Activated T-helper 2 cell treated with anti-CD3 and anti-CD28 coated beads, Interferon-gamma antibody, Interleukin-2, Interleukin-4, amounts not matched to agents 10 μg/mL and 5 μg/mL and 100 μg/mL, durations not matched to agents 14 hours and 24 hours and 36 hours (primary cell): Measurements from ENCODE around the gene SUSD4. TPM values are rescaled to one million over a fixed set of nuclear protein-coding genes. Genes with fewer than 3 reads are reported as not detected.
"Not testable (repeated sequence)": the region's sequence is repeated elsewhere in the genome, so short reads cannot be mapped to it uniquely, and the experiment has no call there.

Source experiments
- DNase-seq: peaks from one replicate; pipeline ENCODE4 v3.0.0; 2021; ENCODE audit warnings: low spot score
- H3K27ac Mint-ChIP-seq: one replicate; pipeline ENCODE4 v1.8.0; 2021; ENCODE audit warnings: mixed read lengths
- H3K27me3 Mint-ChIP-seq: one replicate; pipeline ENCODE4 v1.8.0; 2021; ENCODE audit warnings: low read depth, mixed read lengths
- H3K36me3 Mint-ChIP-seq: one replicate; pipeline ENCODE4 v1.8.0; 2021; ENCODE audit warnings: low read depth, mixed read lengths
- H3K4me1 Mint-ChIP-seq: one replicate; pipeline ENCODE4 v1.8.0; 2021; ENCODE audit warnings: low read depth, mixed read lengths
- H3K4me3 Mint-ChIP-seq: one replicate; pipeline ENCODE4 v1.8.0; 2021; ENCODE audit warnings: low read depth, mild to moderate bottlenecking, moderate library complexity, mixed read lengths
- H3K9me3 Mint-ChIP-seq: one replicate; pipeline ENCODE4 v1.8.0; 2021; ENCODE audit warnings: mixed read lengths
- intact Hi-C: fragments of 100-400 bp; cut with micrococcal nuclease; formaldehyde crosslinking; loops from one replicate; pipeline ENCODE4 v1.15.1; 2023
- total RNA-seq: library from RNA; stranded (reverse); gene quantifications from 2 replicates; pipeline ENCODE4 v1.2.3, GENCODE V29; 2022

SUSD4 gene
- total RNA-seq, 1 donor from 2014 or later = 0.18 TPM

DNA sequence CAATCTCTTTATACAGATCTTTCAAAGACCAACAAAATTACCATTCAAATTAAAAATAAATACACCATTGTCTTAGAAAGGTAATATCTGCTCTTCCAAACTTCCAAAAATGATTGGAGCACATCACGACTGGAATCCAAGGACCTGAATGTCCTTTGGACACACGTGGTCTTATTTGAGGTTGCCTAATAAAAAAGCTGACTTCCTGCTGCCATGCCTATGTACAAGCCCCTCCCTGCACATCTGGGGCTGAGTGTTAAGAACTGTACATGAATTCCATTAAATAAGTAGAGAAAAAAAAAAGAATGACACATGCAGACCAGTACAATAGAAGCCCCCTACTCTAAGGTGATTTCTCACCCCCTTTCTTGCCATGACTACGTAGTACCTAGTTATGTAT is 73.6 kb downstream of the SUSD4 start:
- no peak overlapping the region for H3K27ac Mint-ChIP-seq
- no peaks in the 10 kb centered on the region for H3K4me1 Mint-ChIP-seq
- no peaks in the 10 kb centered on the region for H3K27me3 Mint-ChIP-seq
- H3K4me3 Mint-ChIP-seq = no peak overlapping the region
- DNase-seq = no peak
- intact Hi-C loops = no loop called here
- H3K36me3 Mint-ChIP-seq = no peaks in the 10 kb centered on the region
- peaks cover 2% of the 10 kb centered on the region for H3K9me3 Mint-ChIP-seq

GRCh38 chr1:223289621-223290020 is 74.4 kb downstream of the SUSD4 start:
- intact Hi-C loops = no loop called here
- no peak overlapping the region for H3K4me3 Mint-ChIP-seq
- no peaks in the 10 kb centered on the region for H3K4me1 Mint-ChIP-seq
- H3K27ac Mint-ChIP-seq = no peak overlapping the region
- H3K27me3 Mint-ChIP-seq = no peaks in the 10 kb centered on the region
- DNase-seq = no peak
- peaks cover 7% of the 10 kb centered on the region for H3K9me3 Mint-ChIP-seq
- H3K36me3 Mint-ChIP-seq = no peaks in the 10 kb centered on the region

DNA sequence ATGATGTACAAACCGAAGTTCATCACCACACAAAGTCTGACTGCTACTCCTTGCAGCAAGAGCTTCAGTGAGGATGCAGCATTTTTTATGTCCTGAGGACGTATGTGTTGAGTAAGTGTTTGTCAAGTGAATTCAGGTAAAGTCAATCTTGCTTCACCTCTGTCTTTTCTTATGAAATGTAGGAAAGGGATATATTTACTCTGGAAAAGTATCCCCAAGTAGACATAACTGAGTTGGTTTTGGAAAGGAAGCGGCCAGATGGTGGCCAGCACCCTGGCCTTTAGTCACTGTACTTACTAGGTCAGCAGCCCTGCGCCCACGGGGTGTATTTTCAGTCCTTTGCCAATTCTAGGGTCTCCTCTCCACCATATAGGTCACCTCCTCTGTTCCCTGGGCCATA is 75.2 kb downstream of the SUSD4 start:
- Mint-ChIP-seq H3K4me1 (no peaks in the 10 kb centered on the region), H3K9me3 (peaks cover 12% of the 10 kb centered on the region), H3K4me3 (no peak overlapping the region), H3K36me3 (no peaks in the 10 kb centered on the region), H3K27me3 (no peaks in the 10 kb centered on the region), H3K27ac (no peak overlapping the region)
- intact Hi-C loops = no loop called here
- no peak for DNase-seq

- Mint-ChIP-seq H3K27me3 (peaks cover 7% of the 10 kb centered on the region), H3K36me3 (no peaks in the 10 kb centered on the region), H3K4me1 (no peaks in the 10 kb centered on the region), H3K9me3 (peaks cover 12% of the 10 kb centered on the region), H3K27ac (no peak overlapping the region), H3K4me3 (no peak overlapping the region)
- no peak for DNase-seq
- intact Hi-C loops = no loop called here
These were observed 78.5 kb downstream of the SUSD4 start for GRCh38 chr1:223285452-223285851.

GRCh38 chr1:223283697-223284096 is 80.3 kb downstream of the SUSD4 start:
- H3K27ac Mint-ChIP-seq, H3K27me3 Mint-ChIP-seq, H3K4me3 Mint-ChIP-seq, H3K4me1 Mint-ChIP-seq, DNase-seq, H3K36me3 Mint-ChIP-seq, intact Hi-C loops: not testable (repeated sequence)
- peaks cover 12% of the 10 kb centered on the region for H3K9me3 Mint-ChIP-seq

- H3K9me3 Mint-ChIP-seq, H3K36me3 Mint-ChIP-seq, DNase-seq, intact Hi-C loops, H3K4me3 Mint-ChIP-seq, H3K27me3 Mint-ChIP-seq, H3K4me1 Mint-ChIP-seq, H3K27ac Mint-ChIP-seq: not testable (repeated sequence)
These were observed 85.7 kb downstream of the SUSD4 start for GRCh38 chr1:223278311-223278710.

DNA sequence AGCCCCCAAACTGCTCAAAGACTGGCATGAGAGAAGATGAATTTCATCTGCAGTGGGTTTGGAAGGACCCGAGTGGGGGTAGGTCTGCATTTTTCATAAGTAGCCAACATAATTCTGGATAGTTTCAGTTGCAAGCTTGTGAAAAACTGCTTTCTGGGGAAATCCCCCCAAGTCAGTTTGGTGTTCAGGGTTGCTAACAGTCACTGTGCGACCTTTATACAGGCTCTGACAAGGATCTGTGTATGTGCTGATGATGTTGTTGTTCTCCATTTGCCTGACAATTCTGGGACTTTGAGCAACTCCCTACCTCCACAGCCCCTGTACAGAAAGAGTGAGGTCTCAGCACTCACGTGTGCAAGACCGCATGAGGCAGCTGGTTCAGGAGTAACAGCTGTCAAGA is 87.9 kb downstream of the SUSD4 start:
- Mint-ChIP-seq H3K4me1 (peaks cover 3% of the 10 kb centered on the region), H3K27me3 (peaks cover 4% of the 10 kb centered on the region)

GRCh38 chr1:223273511-223273910 is 90.5 kb downstream of the SUSD4 start:
- Mint-ChIP-seq H3K9me3 (no peaks in the 10 kb centered on the region), H3K4me1 (peaks cover 3% of the 10 kb centered on the region), H3K4me3 (no peak overlapping the region), H3K36me3 (no peaks in the 10 kb centered on the region), H3K27me3 (no peaks in the 10 kb centered on the region), H3K27ac (no peak overlapping the region)
- intact Hi-C loops = no loop called here
- DNase-seq = no peak

More for the DNA sequence above, 87.9 kb downstream of the SUSD4 start:
- Mint-ChIP-seq H3K36me3 (no peaks in the 10 kb centered on the region), H3K27ac (no peak overlapping the region), H3K4me3 (no peak overlapping the region), H3K9me3 (no peaks in the 10 kb centered on the region)
- intact Hi-C loops = no loop called here
- no peak for DNase-seq

DNA sequence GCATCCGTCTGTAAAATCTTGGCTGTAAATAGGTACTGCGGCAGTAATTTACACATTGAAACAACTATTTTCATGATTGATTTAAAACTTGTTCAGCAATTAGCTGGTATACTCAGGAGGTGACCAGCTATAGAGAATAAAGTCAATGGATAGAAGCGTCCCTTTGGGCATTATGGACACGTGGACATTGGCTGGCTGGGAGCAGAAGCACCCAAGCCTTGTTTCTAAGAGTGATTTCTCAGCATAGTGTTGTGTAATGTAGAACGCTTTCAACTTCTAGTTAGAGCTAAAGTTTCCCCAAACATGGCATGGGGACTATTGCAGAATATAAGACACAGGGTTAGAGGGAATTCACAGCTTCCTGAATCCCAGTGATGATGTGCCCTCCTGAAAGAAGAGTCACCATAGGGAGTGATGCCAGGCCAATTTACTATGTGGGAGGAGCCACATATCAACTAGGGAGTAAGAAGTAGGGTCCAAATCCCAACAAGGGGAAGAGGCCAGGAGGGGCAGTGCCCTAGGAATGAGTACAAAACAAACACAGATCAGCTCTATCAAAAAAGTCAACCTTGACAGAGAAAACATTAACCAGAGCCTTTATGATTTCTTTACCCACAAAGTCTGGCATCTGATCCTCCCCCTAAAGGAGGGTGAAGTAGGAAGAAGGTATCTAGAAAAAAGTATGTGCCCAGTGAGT is 92.7 kb downstream of the SUSD4 start:
- Mint-ChIP-seq H3K9me3 (no peaks in the 10 kb centered on the region), H3K4me3 (no peak overlapping the region), H3K4me1 (peaks cover 3% of the 10 kb centered on the region), H3K36me3 (no peaks in the 10 kb centered on the region), H3K27ac (no peak overlapping the region), H3K27me3 (no peaks in the 10 kb centered on the region)
- no peak for DNase-seq
- intact Hi-C loops = no loop called here

GRCh38 chr1:223270155-223270554 is 93.8 kb downstream of the SUSD4 start:
- intact Hi-C loops = no loop called here
- Mint-ChIP-seq H3K27ac (no peak overlapping the region), H3K27me3 (no peaks in the 10 kb centered on the region), H3K9me3 (no peaks in the 10 kb centered on the region), H3K4me3 (no peak overlapping the region), H3K4me1 (peaks cover 2% of the 10 kb centered on the region), H3K36me3 (no peaks in the 10 kb centered on the region)
- DNase-seq = no peak

DNA sequence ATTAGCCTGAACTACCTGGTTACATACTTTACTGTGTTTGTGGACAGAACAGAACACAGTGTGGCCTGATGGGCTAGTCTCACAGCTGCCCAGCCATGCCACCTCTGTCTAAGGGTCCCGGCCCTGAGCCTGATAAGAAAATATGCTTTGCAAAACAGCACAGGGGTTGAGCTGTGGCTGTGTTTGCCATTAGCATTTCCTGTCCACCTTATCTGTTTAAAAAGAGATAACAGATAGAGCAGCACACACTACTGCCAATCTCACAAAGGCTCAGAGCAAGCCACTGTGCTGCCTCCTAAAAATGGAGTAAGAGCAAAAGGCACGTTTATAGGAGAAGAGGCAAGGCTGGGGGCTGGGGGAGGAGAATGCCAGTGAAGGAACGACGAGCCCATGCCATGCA is 95.0 kb downstream of the SUSD4 start:
- Mint-ChIP-seq H3K27ac (no peak overlapping the region), H3K4me1 (peaks cover 2% of the 10 kb centered on the region), H3K36me3 (no peaks in the 10 kb centered on the region), H3K27me3 (no peaks in the 10 kb centered on the region), H3K4me3 (no peak overlapping the region), H3K9me3 (no peaks in the 10 kb centered on the region)
- intact Hi-C loops = no loop called here
- no peak for DNase-seq

- H3K36me3 Mint-ChIP-seq = no peaks in the 10 kb centered on the region
These were observed 97.3 kb downstream of the SUSD4 start for GRCh38 chr1:223266632-223267172.

DNA sequence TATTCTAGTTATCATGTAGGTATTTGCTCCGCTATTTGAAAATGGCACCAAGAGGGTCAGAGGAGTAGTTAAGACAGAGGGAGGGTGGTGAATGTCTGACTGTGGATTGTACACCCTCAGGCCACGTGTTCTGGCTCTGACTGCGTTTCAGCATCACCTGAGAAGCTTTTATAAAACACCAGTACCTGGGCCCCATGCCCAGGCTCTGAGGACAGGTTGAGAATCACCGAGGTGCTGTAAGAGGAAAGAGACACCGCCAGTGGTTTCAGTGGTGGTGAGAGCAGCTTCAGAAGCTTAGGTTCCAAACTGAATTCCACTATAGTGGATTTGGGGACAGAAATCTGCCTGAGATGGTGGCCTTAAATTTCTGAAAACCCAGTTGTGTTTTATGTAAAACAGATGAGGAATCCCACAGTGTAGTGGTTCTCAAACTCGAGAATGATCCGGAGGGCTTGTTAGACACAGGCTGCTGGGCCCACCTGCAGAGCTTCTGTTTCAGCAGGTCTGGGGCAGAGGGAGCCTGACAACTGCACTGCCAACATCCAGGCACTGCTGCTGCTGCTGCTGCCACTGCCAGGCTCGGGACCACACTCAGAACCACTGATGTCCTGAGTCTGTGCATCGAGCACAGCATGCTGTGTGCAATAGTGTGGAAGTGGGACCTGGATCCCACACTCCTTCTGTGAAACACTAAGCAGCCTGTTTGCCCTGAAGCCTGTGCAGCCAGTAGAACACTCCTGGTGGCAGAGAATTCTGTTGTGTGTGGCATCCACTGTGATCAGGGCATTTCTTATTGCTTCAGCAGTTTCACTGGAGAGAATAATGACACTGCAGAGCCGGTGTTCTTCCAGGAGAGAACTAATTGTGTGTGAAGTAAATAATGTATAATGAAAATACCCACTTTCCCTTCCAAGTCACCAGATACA is 98.7 kb downstream of the SUSD4 start:
- Mint-ChIP-seq H3K4me3 (no peak overlapping the region), H3K36me3 (no peaks in the 10 kb centered on the region), H3K27me3 (peaks cover 4% of the 10 kb centered on the region), H3K4me1 (peaks cover 2% of the 10 kb centered on the region), H3K27ac (no peak overlapping the region), H3K9me3 (no peaks in the 10 kb centered on the region)
- DNase-seq = no peak
- intact Hi-C loops = no loop called here

More at GRCh38 chr1:223266632-223267172, 97.3 kb downstream of the SUSD4 start:
- Mint-ChIP-seq H3K4me3 (no peak overlapping the region), H3K27me3 (peaks cover 1% of the 10 kb centered on the region), H3K27ac (no peak overlapping the region), H3K4me1 (peaks cover 2% of the 10 kb centered on the region), H3K9me3 (no peaks in the 10 kb centered on the region)
- DNase-seq = no peak
- intact Hi-C loops = no loop called here
